ENCODE data around the gene SLC25A47. TPM values are rescaled to one million over a fixed set of nuclear protein-coding genes. Genes with fewer than 3 reads are reported as not detected.

Gene SLC25A47
- total RNA-seq, 1 experiment from 2014 or later = 0.13 TPM

DNA sequence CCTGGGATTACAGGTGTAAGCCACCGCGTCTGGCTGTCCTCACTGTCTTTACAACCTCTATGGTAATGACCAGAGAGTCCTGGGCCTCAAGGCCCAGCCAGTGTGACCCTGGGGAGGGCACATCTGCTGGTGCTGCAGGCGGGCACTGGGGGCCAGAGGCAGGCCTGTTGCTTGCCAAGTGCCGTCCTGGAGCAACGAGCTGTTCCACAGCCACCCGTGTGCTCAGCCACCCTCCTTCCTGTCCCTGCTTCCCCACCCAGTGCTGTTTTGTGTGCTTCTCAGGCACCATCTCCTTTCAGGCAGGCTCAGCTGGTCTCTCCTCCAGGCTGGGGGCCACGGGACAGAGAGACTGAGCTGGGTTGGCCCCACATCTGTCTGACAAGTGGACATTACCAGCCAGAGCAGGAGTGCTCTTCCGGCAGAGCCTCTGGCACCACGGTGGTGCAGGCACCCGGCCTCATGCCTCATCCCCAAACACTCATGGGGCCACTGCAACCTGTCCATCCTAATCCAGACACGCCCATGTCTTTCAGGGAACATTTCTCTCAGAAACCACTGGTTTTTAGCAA lies 9.0 kb downstream of the SLC25A47 start:
- H4K91ac ChIP-seq (ENCODE audit: insufficient read length, low read depth, low read length) = no peak overlapping the region
- no peak overlapping the region for H3K4ac ChIP-seq (ENCODE audit: low read depth, low read length)
- no peak overlapping the region for H2BK15ac ChIP-seq (ENCODE audit: low read depth, low read length)
- no peaks in the 10 kb centered on the region for H3K4me1 ChIP-seq (ENCODE audit: insufficient read depth, low read length)
- H2AK5ac ChIP-seq (ENCODE audit: insufficient read length, low read length) = no peak overlapping the region
- H4K5ac ChIP-seq (ENCODE audit: insufficient read length, low read depth, low read length) = no peak overlapping the region
- TF ChIP-seq, protein P1, sequence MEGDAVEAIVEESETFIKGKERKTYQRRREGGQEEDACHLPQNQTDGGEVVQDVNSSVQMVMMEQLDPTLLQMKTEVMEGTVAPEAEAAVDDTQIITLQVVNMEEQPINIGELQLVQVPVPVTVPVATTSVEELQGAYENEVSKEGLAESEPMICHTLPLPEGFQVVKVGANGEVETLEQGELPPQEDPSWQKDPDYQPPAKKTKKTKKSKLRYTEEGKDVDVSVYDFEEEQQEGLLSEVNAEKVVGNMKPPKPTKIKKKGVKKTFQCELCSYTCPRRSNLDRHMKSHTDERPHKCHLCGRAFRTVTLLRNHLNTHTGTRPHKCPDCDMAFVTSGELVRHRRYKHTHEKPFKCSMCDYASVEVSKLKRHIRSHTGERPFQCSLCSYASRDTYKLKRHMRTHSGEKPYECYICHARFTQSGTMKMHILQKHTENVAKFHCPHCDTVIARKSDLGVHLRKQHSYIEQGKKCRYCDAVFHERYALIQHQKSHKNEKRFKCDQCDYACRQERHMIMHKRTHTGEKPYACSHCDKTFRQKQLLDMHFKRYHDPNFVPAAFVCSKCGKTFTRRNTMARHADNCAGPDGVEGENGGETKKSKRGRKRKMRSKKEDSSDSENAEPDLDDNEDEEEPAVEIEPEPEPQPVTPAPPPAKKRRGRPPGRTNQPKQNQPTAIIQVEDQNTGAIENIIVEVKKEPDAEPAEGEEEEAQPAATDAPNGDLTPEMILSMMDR (conservative IDR thresholded peaks at IDR 0.05) = no peak
- H3K27ac ChIP-seq (ENCODE audit: insufficient read length, low read depth, low read length) = no peak overlapping the region
- no peak overlapping the region for H2BK12ac ChIP-seq (ENCODE audit: insufficient read length, low read depth, low read length)
- no peaks in the 10 kb centered on the region for H4K20me1 ChIP-seq (ENCODE audit: control insufficient read depth, insufficient read depth, insufficient read length)
- Mint-ChIP-seq H3K36me3 (ENCODE audit: insufficient read depth in 1 of 3, low read depth in 3 of 3) (peaks cover 17 to 29% (median 22%) of the 10 kb centered on the region in 3 experiments; a peak in 6 of 7 replicates), H3K4me1 (0 out of 4 replicates have a peak, but pooled peaks cover 0 to 3% of the 10 kb centered on the region in 2 experiments), H3K27me3 (ENCODE audit: low read depth) (no peaks in the 10 kb centered on the region), H3K9me3 (no peaks in the 10 kb centered on the region), H3K4me3 (no peak overlapping the region), H3K27ac (peak overlapping the region in 2 of 3 experiments; percentile 48 to 95; a peak in 4 of 7 replicates)
- no peaks in the 10 kb centered on the region for H3K79me1 ChIP-seq (ENCODE audit: insufficient read depth, low read depth, low read length, poor library complexity, severe bottlenecking)
- H3K14ac ChIP-seq (ENCODE audit: insufficient read depth, low read length) = no peak overlapping the region
- no CpG with 5 or more reads among the region's 11 CpGs for WGBS (ENCODE audit: extremely low coverage, insufficient read length, low lambda C conversion rate)
- H2BK120ac ChIP-seq (ENCODE audit: low read depth, low read length, poor library complexity, severe bottlenecking) = no peak overlapping the region
- H3K79me2 ChIP-seq (ENCODE audit: insufficient read depth, low read length) = no peaks in the 10 kb centered on the region
- no peak overlapping the region for H4K8ac ChIP-seq (replicated peaks; ENCODE audit: insufficient read length, low read depth, low read length)
- H3K4me2 ChIP-seq (ENCODE audit: insufficient read depth, insufficient read length, low read length) = no peak overlapping the region
- H3K23ac ChIP-seq (ENCODE audit: insufficient read length, low read depth, low read length) = no peak overlapping the region
- H3T11ph ChIP-seq (ENCODE audit: low read length) = no peak overlapping the region
- H3K56ac ChIP-seq (ENCODE audit: insufficient read length, low read depth, low read length) = no peak overlapping the region
- no peaks in the 10 kb centered on the region for H3K9me3 ChIP-seq (ENCODE audit: control insufficient read depth, low read depth, low read length)
- no peaks in the 10 kb centered on the region for H3K27me3 ChIP-seq (ENCODE audit: insufficient read depth, low read length)
- H3K18ac ChIP-seq (ENCODE audit: insufficient read length, low read depth, low read length) = no peak overlapping the region
- H2AFZ ChIP-seq (ENCODE audit: low read length) = no peak overlapping the region
- no peaks in the 10 kb centered on the region for H3K23me2 ChIP-seq (ENCODE audit: insufficient read length, low read depth, low read length, poor library complexity, severe bottlenecking)
- DNase-seq = no peak
- H2BK5ac ChIP-seq (ENCODE audit: insufficient read length, low read length) = no peak overlapping the region
- no peak overlapping the region for H2BK20ac ChIP-seq (ENCODE audit: low read depth, low read length, poor library complexity, severe bottlenecking)
- no peak overlapping the region for H3K9ac ChIP-seq (ENCODE audit: extremely low read depth, insufficient read length, low read length)
